Measurements from ENCODE around the gene SYNPR.

The SYNPR gene

DNA sequence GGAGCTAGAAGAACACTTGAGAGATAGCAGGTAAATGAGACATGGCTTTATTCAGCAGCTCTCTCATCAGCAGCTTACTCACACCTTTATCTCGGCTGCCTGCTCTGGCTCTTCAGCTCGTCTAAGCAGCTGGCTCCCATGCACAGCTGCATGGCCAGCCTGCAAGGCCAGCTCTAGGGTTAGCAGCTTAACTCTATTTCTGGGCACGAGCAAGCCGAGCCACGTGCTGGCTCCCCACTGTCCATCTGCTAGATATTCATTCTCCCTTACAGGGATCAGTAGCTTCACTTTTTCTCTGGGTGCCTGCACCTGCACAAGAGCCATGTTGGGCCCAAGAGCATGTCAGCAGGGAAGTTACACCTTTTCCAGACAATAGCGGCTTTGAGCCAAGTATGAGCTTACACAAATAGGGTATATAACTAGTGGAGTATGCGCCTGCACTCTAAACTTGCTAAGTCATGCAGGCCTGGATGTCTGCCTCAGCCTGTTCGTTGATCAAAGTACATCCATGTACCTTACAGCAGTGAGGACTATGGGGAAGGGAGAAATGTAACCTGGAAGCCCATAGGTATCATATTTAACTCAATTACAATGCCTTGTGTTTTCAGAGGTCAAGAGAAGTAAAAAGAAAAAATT, 199.5 kb downstream of the SYNPR start:
- H3K4me3 ChIP-seq (ENCODE audit: low read depth, low read length), result no peak overlapping the region
- TF ChIP-seq, protein P1, sequence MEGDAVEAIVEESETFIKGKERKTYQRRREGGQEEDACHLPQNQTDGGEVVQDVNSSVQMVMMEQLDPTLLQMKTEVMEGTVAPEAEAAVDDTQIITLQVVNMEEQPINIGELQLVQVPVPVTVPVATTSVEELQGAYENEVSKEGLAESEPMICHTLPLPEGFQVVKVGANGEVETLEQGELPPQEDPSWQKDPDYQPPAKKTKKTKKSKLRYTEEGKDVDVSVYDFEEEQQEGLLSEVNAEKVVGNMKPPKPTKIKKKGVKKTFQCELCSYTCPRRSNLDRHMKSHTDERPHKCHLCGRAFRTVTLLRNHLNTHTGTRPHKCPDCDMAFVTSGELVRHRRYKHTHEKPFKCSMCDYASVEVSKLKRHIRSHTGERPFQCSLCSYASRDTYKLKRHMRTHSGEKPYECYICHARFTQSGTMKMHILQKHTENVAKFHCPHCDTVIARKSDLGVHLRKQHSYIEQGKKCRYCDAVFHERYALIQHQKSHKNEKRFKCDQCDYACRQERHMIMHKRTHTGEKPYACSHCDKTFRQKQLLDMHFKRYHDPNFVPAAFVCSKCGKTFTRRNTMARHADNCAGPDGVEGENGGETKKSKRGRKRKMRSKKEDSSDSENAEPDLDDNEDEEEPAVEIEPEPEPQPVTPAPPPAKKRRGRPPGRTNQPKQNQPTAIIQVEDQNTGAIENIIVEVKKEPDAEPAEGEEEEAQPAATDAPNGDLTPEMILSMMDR (IDR thresholded peaks at IDR 0.05; ENCODE audit: low read depth, low read length), result no peak
- in situ Hi-C loops (cut with HindIII; ENCODE audit: low sequenced_read_pairs), result no loop called here
- DNase-seq (ENCODE audit: low read depth, low spot score), result no peak

DNA sequence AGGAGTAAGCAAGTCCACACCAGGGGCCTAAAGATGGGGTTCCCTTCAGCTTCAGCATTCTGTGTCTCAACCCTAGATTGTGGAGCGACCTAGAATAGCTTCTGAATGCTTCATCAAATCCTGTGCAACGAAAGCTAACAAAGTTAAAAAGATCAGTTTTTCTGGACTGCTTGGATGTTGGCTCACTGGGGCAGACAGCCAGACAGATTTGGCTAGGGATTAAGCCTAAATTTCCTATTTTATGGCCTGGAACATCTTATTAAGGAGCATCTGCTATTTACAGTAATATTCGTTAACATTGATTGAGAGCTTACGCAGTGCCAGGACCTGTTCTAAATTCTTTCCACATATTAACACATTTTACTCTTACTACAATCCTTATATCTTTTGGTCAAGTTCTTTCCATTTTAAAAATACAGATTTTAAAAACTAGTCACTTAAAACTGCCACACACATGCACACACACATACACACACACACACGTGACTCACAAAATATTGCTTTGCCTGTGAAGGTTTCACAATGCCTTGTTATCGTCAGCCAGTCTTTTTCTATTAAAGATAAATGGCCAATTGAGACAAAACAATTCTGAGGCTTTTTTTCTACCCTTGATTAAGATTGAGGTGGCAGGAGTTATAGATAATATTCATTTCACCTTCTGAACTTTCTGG, 201.0 kb downstream of the SYNPR start:
- DNase-seq (ENCODE audit: low read depth, low spot score), result no peak
- no peak overlapping the region for H3K4me3 ChIP-seq (ENCODE audit: low read depth, low read length)
- in situ Hi-C loops (cut with HindIII; ENCODE audit: low sequenced_read_pairs), result no loop called here
- TF ChIP-seq, protein P1 (IDR thresholded peaks at IDR 0.05; ENCODE audit: low read depth, low read length), result no peak

DNA sequence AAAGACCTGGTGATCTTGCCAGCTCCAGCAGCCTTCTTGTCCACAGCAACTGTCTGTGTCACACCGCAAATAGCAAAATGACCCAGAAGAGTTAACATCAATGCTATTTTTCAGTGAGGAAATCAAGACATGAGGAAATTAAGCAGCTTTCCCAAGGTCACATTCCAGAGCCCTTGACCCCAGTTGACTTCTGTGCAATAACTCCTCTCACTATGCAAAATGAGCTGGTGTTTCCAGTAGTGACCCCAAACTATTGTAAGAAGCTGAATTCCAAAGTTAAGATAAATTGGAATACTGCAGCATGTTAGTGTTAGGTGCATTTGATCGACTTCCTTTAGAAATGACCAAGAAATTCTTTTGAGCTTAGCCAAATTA, 201.5 kb downstream of the SYNPR start:
- TF ChIP-seq, protein P1 (IDR thresholded peaks at IDR 0.05; ENCODE audit: low read depth, low read length), result no peak
- DNase-seq (ENCODE audit: low read depth, low spot score), result no peak
- in situ Hi-C loops (cut with HindIII; ENCODE audit: low sequenced_read_pairs), result no loop called here
- no peak overlapping the region for H3K4me3 ChIP-seq (ENCODE audit: low read depth, low read length)

DNA sequence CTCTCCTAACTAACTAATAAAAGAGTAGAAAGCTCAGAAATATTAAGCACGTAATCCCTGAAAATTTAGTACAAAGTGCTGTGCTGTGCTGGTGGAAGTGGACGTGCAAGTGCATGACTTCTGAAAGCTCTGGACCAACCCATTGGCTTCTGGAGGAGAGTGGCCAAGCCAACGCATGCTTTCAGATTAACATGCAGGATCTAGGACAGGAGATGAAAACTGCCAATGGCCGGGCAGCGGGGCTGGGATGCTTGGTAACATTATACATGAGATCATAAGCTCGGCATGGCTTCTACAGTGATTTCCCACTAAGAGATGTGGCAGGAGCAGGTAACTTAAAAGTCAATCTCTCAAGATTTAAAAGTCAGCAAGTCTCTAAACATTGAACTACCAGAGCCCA, 203.5 kb downstream of the SYNPR start:
- no peak overlapping the region for H3K4me3 ChIP-seq (ENCODE audit: low read depth, low read length)
- TF ChIP-seq, protein P1 (IDR thresholded peaks at IDR 0.05; ENCODE audit: low read depth, low read length), result no peak
- no peak for DNase-seq (ENCODE audit: low read depth, low spot score)
- in situ Hi-C loops (cut with HindIII; ENCODE audit: low sequenced_read_pairs), result no loop called here

DNA sequence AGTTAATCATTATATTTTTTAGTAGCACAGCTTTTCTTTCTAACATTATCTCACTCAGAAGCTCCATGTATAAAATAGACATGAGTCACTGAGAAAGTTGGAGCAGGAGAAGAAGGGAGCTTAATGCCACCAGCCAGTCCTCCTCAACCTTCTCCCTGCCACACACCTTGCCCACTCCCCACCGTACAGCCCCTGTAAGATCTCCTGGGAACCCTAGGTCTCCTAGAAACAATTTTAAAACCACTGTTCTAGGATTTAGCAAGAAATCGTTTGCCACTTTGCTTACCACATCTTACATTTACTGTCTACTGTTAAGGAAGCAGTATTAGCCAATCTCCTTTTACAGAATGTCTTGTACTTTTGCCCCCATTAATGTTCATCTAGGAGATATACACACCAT, 204.2 kb downstream of the SYNPR start:
- in situ Hi-C loops (cut with HindIII; ENCODE audit: low sequenced_read_pairs), result no loop called here

DNA sequence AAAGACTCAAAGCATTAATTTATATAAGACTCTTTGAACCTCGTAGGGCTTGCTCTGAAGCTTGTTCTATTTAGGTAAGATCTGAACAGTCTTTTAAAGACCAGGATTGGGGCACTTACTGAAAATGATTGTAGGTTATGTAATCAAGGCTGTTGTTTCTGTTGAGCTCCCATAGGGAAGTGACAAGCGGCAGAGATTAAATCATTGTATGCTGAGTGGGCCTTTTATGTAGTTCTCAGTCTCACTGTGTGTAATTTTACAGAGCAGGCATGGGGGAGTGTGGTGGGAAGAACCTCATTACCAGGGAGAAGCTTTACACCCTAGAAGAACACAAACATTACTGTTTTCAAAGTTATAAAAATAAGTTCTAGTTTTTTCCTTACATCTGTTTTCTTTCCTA, 214.4 kb downstream of the SYNPR start:
- in situ Hi-C loops (cut with HindIII; ENCODE audit: low sequenced_read_pairs), result no loop called here
- TF ChIP-seq, protein P1 (IDR thresholded peaks at IDR 0.05; ENCODE audit: low read depth, low read length), result no peak
- no peak for DNase-seq (ENCODE audit: low read depth, low spot score)
- H3K4me3 ChIP-seq (ENCODE audit: low read depth, low read length), result no peak overlapping the region

More for the DNA sequence above, 204.2 kb downstream of the SYNPR start:
- DNase-seq (ENCODE audit: low read depth, low spot score), result no peak
- H3K4me3 ChIP-seq (ENCODE audit: low read depth, low read length), result no peak overlapping the region
- TF ChIP-seq, protein P1 (IDR thresholded peaks at IDR 0.05; ENCODE audit: low read depth, low read length), result no peak

Measured in astrocyte of the spinal cord (primary cell).